Colonic mucosa (tissue), 4 donors: ENCODE results near the gene IL31. TPM values are rescaled to one million over a fixed set of nuclear protein-coding genes. Genes with fewer than 3 reads are reported as not detected.

ENCODE experiments used
- DNase-seq: peaks from one replicate; pipeline ENCODE4 v3.0.0-alpha.2; 2020
- H3K27ac ChIP-seq: fragments of 200-600 bp; one replicate; pipeline ENCODE4 v1.8.0; 2021
- H3K27me3 ChIP-seq: fragments of 200-600 bp; one replicate; pipeline ENCODE4 v1.8.0; 2021
- H3K36me3 ChIP-seq: fragments of 200-600 bp; one replicate; pipeline ENCODE4 v1.8.0; 2021
- H3K4me1 ChIP-seq: fragments of 200-600 bp; one replicate; pipeline ENCODE4 v1.8.0; 2021; ENCODE audit warnings: mild to moderate bottlenecking
- H3K4me3 ChIP-seq: fragments of 200-600 bp; one replicate; pipeline ENCODE4 v1.8.0; 2021
- H3K9ac ChIP-seq, 2 donors: one replicate each; pipeline ENCODE4 v1.7.0; 2013; ENCODE audit warnings: control low read depth in 2 of 2, low read depth in 2 of 2, low read length in 2 of 2
- H3K9me3 ChIP-seq: fragments of 200-600 bp; one replicate; pipeline ENCODE4 v1.8.0; 2021
- CTCF ChIP-seq: fragments of 200-600 bp; IDR thresholded peaks from one replicate; pipeline ENCODE4 v1.8.0; 2022; ENCODE audit warnings: antibody characterized with exemption, mild to moderate bottlenecking
- intact Hi-C: fragments of 100-400 bp; cut with DNase I; formaldehyde crosslinking; loops from one replicate; pipeline ENCODE4 v1.14.1; 2022
- total RNA-seq, 2 donors: library from RNA; stranded (reverse); fragmentation: NEBNext Ultra II Directional in 1 of 2; extraction: Animal tissue kit (Norgen Biotek cat#: 25700) in 1 of 2; gene quantifications; one replicate each; pipeline ENCODE4 v1.2.1, GENCODE V29; 2021
- donor health status: healthy.
- donor health status: DM: no; HTN: no; CAD: no.
- donor health status: DM: no; HTN: no; CAD: no.

Gene IL31
- total RNA-seq, 2 donors from 2014 or later: not detected

GRCh38 chr12:122190842-122191668 is 17.0 kb upstream of the IL31 start:
- Histone ChIP-seq H3K9ac (no peak overlapping the region), H3K4me3 (no peak overlapping the region)
- intact Hi-C loops: loop anchor here (5.0 kb wide), 1 partner anchor 139 kb away; no protein-coding TSS in a partner anchor

GRCh38 chr12:122189626-122190475 is 15.8 kb upstream of the IL31 start:
- no peaks in the 10 kb centered on the region for H3K4me1 ChIP-seq
- H3K36me3 ChIP-seq: no peaks in the 10 kb centered on the region
- no peak overlapping the region for H3K27ac ChIP-seq
- intact Hi-C loops: loop anchor here (5.0 kb wide), 2 partner anchors 58 to 138 kb away; no protein-coding TSS in a partner anchor
- no peak for TF ChIP-seq CTCF
- no peak for DNase-seq
- no peaks in the 10 kb centered on the region for H3K9me3 ChIP-seq
- H3K27me3 ChIP-seq: no peaks in the 10 kb centered on the region
- H3K9ac ChIP-seq: no peak overlapping the region
- no peak overlapping the region for H3K4me3 ChIP-seq

More at GRCh38 chr12:122190842-122191668, 17.0 kb upstream of the IL31 start:
- Histone ChIP-seq H3K27me3 (no peaks in the 10 kb centered on the region), H3K36me3 (no peaks in the 10 kb centered on the region), H3K4me1 (no peaks in the 10 kb centered on the region), H3K27ac (no peak overlapping the region), H3K9me3 (no peaks in the 10 kb centered on the region)
- peak; percentile 86 for TF ChIP-seq CTCF
- DNase-seq: peak; percentile 84

GRCh38 chr12:122187466-122187865 is 13.4 kb upstream of the IL31 start:
- H3K4me3 ChIP-seq: no peak overlapping the region
- H3K36me3 ChIP-seq: no peaks in the 10 kb centered on the region
- no peaks in the 10 kb centered on the region for H3K27me3 ChIP-seq
- DNase-seq: no peak
- TF ChIP-seq CTCF: no peak
- intact Hi-C loops: loop anchor here (5.0 kb wide), 1 partner anchor 55 kb away; no protein-coding TSS in a partner anchor
- H3K9me3 ChIP-seq: no peaks in the 10 kb centered on the region
- H3K27ac ChIP-seq: no peak overlapping the region
- H3K4me1 ChIP-seq: no peaks in the 10 kb centered on the region
- no peak overlapping the region for H3K9ac ChIP-seq

GRCh38 chr12:122185494-122186082 is 11.6 kb upstream of the IL31 start:
- DNase-seq: no peak
- H3K4me1 ChIP-seq: no peaks in the 10 kb centered on the region
- H3K9ac ChIP-seq: no peak overlapping the region
- intact Hi-C loops: loop anchor here (5.0 kb wide), 1 partner anchor 53 kb away; no protein-coding TSS in a partner anchor
- no peaks in the 10 kb centered on the region for H3K27me3 ChIP-seq
- H3K9me3 ChIP-seq: no peaks in the 10 kb centered on the region
- TF ChIP-seq CTCF: no peak
- H3K27ac ChIP-seq: no peak overlapping the region
- H3K36me3 ChIP-seq: no peaks in the 10 kb centered on the region
- H3K4me3 ChIP-seq: no peak overlapping the region

GRCh38 chr12:122185079-122185478 is 11.1 kb upstream of the IL31 start:
- intact Hi-C loops: loop anchor here (5.0 kb wide), 1 partner anchor 53 kb away; no protein-coding TSS in a partner anchor

More at GRCh38 chr12:122185079-122185478, 11.1 kb upstream of the IL31 start:
- Histone ChIP-seq H3K27me3 (no peaks in the 10 kb centered on the region), H3K27ac (no peak overlapping the region), H3K9me3 (no peaks in the 10 kb centered on the region), H3K4me1 (no peaks in the 10 kb centered on the region), H3K36me3 (no peaks in the 10 kb centered on the region), H3K4me3 (no peak overlapping the region), H3K9ac (no peak overlapping the region)
- TF ChIP-seq CTCF: no peak
- DNase-seq: no peak
